DMS53 treated with DMSO at 0.1 percent for 48 hours (cell line): ENCODE measurements around the gene TTLL11.
"Not testable (repeated sequence)": the region's sequence is repeated elsewhere in the genome, so short reads cannot be mapped to it uniquely, and the experiment has no call there.

Experiments used
- DNase-seq: peaks from one replicate; lab custom pipeline; 2025; ENCODE audit not compliant: unreplicated experiment; lab: John Stamatoyannopoulos, UW

Gene TTLL11

DNA sequence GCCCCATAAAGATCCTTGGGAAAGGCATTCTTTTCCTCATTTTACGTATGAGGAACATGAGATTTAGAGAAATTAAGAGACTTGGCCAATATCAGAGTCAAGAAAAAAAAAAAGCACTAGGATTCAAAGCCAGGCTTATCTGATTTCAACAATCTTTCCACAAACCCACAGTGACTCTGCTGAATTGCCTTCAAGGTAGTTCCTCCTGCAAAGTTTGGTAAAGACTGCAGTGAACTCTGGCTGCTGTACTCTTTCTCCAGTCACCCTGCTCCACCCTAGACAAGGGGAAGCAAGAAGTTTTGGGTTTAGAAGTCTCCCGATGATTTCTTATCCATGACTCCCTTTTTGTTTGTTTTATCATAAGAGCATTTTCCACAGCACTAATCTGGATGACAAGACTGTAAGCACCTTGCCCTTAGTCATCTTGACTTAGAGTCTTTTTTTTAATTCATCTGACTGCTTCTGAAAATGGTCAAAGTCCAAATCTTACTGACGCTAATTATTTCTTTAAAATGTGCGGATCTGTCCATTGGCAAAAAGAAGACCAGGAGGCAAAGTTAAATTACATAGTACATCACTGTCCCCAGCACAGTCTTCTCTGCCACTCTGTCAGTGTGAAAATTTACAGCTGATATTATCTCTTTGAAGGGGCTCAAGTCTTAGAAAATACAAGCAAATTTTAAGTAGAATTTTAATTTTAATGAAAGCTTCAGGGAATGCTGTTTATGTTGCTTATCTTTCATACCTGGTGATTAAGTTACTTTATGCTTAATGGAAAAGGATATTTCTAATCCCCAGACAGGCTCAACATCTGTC lies 180.1 kb downstream of the TTLL11 start:
- DNase-seq = no peak

DNA sequence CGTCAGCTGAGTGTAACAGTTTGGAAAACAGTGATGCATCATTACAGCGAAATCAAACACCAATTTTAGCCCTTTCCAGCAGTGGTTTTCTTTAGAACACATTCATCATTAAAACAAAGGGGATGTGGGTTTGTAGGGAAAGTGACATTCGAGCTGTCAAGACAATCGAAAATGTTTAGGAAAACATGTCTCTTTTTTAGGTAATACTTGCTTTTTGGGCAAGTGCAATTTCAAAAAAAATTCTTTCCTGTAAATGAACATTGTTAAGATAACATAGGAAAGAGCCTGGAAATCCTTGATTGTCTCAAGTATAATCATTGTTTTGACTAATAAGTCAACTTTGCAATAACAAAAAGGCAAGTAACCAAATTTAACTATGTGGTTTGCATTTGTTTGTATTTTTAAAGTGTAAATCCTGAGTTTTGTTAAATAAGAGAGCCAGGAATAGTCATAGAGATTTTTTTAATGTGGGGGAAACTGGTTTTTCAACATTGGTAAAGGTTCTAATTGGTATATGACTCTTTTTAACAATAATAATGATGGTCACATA lies 182.5 kb downstream of the TTLL11 start:
- no peak for DNase-seq

DNA sequence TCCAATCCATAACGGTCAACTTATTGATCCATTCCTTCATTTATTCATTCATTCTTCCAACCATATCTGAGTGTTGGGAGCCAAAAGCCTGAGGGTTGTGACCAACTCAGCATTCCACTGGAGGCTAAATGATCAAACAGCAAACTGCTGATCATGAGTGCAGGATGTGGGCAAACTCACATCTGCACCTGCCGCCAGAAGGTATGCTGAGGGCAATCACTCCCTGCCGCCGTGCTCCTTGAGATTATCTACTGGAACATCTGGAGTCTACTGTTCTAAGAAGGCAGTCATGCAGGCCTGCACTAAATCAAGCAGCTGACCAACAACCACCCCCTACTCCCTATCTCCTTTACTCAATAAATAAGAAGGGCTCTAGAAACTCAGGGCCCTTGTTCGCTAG lies 184.0 kb downstream of the TTLL11 start:
- no peak for DNase-seq

- DNase-seq = no peak
These were observed 186.8 kb downstream of the TTLL11 start for GRCh38 chr9:121906074-121906870.

- DNase-seq = no peak
These were observed 190.5 kb downstream of the TTLL11 start for GRCh38 chr9:121902461-121903135.

GRCh38 chr9:121901616-121902015 lies 191.5 kb downstream of the TTLL11 start:
- no peak for DNase-seq

- no peak for DNase-seq
These were observed 192.9 kb downstream of the TTLL11 start for GRCh38 chr9:121900163-121900562.

- no peak for DNase-seq
These were observed 194.3 kb downstream of the TTLL11 start for GRCh38 chr9:121898856-121899255.

DNA sequence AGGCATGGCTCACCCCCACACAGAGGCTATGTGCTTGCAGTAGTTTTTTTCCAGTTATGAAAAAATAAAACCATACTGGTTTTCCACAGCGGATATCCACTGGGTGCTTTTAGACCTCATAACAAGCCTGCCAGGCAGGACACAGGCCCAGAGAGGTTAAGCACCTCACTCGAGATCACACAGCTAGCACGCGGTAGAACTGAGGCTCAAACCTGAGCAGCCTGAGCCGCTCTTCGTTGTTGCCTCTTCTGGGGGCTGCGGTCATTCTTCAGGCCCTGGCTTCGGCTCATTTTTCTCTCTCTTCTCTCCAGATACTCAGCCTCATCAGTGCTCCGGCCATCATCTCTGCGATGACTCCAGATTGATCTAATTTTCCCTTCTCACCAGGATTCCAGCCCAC lies 196.0 kb downstream of the TTLL11 start:
- DNase-seq = no peak

GRCh38 chr9:121896545-121896943 lies 196.6 kb downstream of the TTLL11 start:
- DNase-seq = no peak

DNA sequence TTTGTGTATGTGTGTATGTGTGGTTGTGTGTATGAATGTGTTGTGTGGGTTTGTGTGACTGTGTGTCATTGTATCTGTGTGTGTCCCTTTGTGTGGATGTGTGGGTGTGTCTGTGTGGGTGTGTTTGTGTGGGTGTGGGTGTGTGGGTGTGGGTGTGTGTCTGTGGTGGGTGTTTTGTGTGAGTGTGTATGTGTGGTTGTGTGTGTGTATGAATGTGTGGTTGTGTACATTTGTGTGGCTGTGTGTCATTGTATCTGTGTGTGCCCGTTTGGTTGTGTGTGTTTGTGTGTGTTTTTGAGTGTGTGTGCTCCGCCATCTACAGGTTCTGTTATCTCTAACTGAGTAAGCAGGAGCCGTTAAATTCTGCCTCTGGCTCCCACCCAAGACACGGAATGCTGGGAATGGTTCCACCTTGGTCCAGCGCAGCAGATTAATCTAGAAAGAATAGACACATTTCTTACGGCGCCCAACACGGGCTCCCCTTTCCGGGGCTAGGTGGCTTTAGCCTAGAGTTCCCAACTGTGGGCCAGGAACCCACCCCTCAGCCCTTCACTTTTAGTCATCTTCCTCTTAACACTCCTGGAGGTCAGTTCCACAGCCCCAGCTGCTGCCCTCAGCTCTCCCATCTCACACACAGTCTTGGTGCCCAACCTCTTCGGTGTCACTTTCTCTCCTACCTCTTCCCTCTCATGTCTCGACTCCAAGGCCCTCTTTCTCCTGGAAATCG lies 197.1 kb downstream of the TTLL11 start:
- no peak for DNase-seq

GRCh38 chr9:121895358-121895757 lies 197.8 kb downstream of the TTLL11 start:
- DNase-seq = no peak

DNA sequence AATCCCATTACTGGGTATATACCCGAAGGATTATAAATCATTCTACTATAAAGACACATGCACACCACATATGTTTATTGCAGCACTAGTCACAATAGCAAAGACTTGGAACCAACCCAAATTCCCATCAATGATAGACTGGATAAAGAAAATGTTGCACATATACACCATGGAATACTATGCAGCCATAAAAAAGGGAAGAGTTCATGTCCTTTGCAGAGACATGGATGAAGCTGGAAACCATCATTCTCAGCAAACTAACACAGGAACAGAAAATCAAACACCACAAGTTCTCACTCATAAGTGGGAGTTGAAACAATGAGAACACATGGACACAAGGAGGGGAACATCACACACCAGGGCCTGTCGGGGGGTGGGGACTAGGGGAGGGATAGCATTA lies 198.7 kb downstream of the TTLL11 start:
- not testable (repeated sequence) for DNase-seq

GRCh38 chr9:121893786-121894185 lies 199.3 kb downstream of the TTLL11 start:
- DNase-seq = no peak

- no peak for DNase-seq
These were observed 200.4 kb downstream of the TTLL11 start for GRCh38 chr9:121892706-121893105.

DNA sequence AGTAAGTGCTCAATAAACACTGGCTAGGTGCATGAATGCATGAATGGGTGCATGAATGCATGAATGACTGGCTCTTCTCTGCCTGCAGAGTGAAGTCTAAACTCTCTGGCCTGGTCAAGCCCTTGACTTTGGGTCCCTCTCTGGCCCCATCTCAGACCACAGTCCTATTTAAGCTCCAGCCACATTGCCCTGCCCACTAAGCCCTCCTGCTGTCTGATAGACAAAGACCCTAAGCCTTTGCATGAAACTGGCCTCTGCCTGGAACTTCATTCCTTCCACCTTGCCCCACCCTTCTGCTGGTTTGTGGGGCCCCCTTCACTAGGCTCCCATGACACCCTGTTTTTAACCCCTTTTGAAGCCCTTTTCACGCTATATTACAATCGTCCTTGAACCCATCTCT lies 202.4 kb downstream of the TTLL11 start:
- DNase-seq = no peak

GRCh38 chr9:121889990-121890563 lies 203.0 kb downstream of the TTLL11 start:
- DNase-seq = no peak

DNA sequence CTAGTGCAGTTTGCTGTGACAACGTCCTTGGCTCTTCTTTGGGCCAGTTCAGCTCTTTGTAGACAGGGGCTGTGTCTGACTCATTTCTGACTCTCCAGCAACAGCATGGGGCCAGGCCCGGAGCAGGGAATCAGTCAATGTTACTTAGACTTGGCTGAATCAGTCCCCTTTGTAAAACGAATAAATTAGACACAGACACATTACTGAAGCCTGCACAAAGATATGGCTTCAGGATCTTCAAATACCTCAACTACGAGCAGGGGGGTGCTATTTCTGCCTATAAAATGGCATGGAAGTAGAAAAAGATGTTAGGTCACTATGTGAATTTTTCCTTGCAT lies 204.7 kb downstream of the TTLL11 start:
- DNase-seq = no peak

- DNase-seq = no peak
These were observed 205.3 kb downstream of the TTLL11 start for GRCh38 chr9:121887553-121888437.
